H1 (cell line): ENCODE data around the gene ABCG1. TPM values are rescaled to one million over a fixed set of nuclear protein-coding genes. Genes with fewer than 3 reads are reported as not detected.

Experiments used
- CHD1 ChIP-seq: IDR thresholded peaks from 2 replicates; pipeline ENCODE4 v1.6.1; 2012; ENCODE audit warnings: low read depth, low read length, improper control_type of control experiment
- HDAC2 ChIP-seq, 2 experiments: fragments of 300-600 bp in 1 of 2; sonication (generic) in 1 of 2; IDR thresholded peaks; 2 replicates each; pipeline ENCODE4 v1.6.1; 2011 to 2012; ENCODE audit warnings: low read depth in 2 of 2, low read length in 2 of 2, mild to moderate bottlenecking in 2 of 2, moderate library complexity in 2 of 2, borderline replicate concordance in 1 of 2, inconsistent platforms in 1 of 2
- PHF8 ChIP-seq: fragments of 200-600 bp; sonication (generic); conservative IDR thresholded peaks from 2 replicates; pipeline ENCODE4 v1.7.1; 2012; ENCODE audit warnings: low read depth, mild to moderate bottlenecking, inconsistent platforms, low read length, moderate library complexity
- POLR2A ChIP-seq, 2 experiments: IDR thresholded peaks; 1 replicate in 1 of 2; 2 replicates in 1 of 2; pipeline ENCODE4 v1.6.1; 2011; ENCODE audit warnings: low read depth in 2 of 2, low read length in 2 of 2, mild to moderate bottlenecking in 2 of 2; ENCODE audit errors: control extremely low read depth in 1 of 2
- POLR2AphosphoS5 ChIP-seq: IDR thresholded peaks from 2 replicates; pipeline ENCODE4 v1.6.1; 2011; ENCODE audit warnings: low read depth, low read length
- SAP30 ChIP-seq: fragments of 300-600 bp; sonication (generic); IDR thresholded peaks from 2 replicates; pipeline ENCODE4 v1.7.1; 2012; ENCODE audit warnings: low read length, moderate library complexity, mild to moderate bottlenecking, inconsistent platforms; ENCODE audit not compliant: insufficient read depth, insufficient replicate concordance
- SRF ChIP-seq: IDR thresholded peaks from 2 replicates; pipeline ENCODE4 v1.6.1; 2011; ENCODE audit warnings: mild to moderate bottlenecking, low read depth, low read length, moderate library complexity
- YY1 ChIP-seq: IDR thresholded peaks from 2 replicates; pipeline ENCODE4 v1.6.1; 2011; ENCODE audit warnings: low read depth, mild to moderate bottlenecking, low read length
- ZNF274 ChIP-seq: IDR thresholded peaks from 2 replicates; pipeline ENCODE4 v1.7.0; 2012; ENCODE audit warnings: low read length, borderline replicate concordance; ENCODE audit errors: extremely low read depth
- polyA plus RNA-seq, 7 experiments: library from polyadenylated mRNA; depleted of rRNA in 3 of 7; stranded (reverse) in 5 of 7; unstranded in 2 of 7; fragments of >200 nt in 5 of 7; fragments of 200-250 nt in 2 of 7; gene quantifications; 1 replicate in 5 of 7; 2 replicates in 1 of 7; 4 replicates in 1 of 7; pipeline versions ENCODE4 v1.2.1 to v1.2.3, GENCODE V29; 2011 to 2013; ENCODE audit warnings: missing spikeins in 2 of 7, mixed read lengths in 2 of 7
- total RNA-seq: library from RNA; stranded (reverse); fragmentation: NEBNext Ultra II Directional; extraction: Animal tissue kit (Norgen Biotek cat#: 25700); gene quantifications from 2 replicates; pipeline ENCODE4 v1.2.1, GENCODE V29; 2021
- TF ChIP-seq, protein P1 (sequence below): fragments of 300-600 bp; sonication (generic); IDR thresholded peaks from 2 replicates; pipeline ENCODE4 v1.7.1; 2012; ENCODE audit warnings: low read length, moderate library complexity, mild to moderate bottlenecking, inconsistent platforms; ENCODE audit not compliant: insufficient replicate concordance
- TF ChIP-seq, protein P2 (sequence below): IDR thresholded peaks from 2 replicates; pipeline ENCODE4 v1.6.1; 2011; ENCODE audit warnings: low read length, improper control_type of control experiment

Gene ABCG1
- total and polyA plus RNA-seq, 2 of the 8 experiments (the other 6 are each of a cell fraction or from before 2014, with no cell fraction given): 2.1 to 4.0 TPM

GRCh38 chr21:42336054-42336453, 117.1 kb downstream of the ABCG1 start (continued):
- TF ChIP-seq, protein P1, sequence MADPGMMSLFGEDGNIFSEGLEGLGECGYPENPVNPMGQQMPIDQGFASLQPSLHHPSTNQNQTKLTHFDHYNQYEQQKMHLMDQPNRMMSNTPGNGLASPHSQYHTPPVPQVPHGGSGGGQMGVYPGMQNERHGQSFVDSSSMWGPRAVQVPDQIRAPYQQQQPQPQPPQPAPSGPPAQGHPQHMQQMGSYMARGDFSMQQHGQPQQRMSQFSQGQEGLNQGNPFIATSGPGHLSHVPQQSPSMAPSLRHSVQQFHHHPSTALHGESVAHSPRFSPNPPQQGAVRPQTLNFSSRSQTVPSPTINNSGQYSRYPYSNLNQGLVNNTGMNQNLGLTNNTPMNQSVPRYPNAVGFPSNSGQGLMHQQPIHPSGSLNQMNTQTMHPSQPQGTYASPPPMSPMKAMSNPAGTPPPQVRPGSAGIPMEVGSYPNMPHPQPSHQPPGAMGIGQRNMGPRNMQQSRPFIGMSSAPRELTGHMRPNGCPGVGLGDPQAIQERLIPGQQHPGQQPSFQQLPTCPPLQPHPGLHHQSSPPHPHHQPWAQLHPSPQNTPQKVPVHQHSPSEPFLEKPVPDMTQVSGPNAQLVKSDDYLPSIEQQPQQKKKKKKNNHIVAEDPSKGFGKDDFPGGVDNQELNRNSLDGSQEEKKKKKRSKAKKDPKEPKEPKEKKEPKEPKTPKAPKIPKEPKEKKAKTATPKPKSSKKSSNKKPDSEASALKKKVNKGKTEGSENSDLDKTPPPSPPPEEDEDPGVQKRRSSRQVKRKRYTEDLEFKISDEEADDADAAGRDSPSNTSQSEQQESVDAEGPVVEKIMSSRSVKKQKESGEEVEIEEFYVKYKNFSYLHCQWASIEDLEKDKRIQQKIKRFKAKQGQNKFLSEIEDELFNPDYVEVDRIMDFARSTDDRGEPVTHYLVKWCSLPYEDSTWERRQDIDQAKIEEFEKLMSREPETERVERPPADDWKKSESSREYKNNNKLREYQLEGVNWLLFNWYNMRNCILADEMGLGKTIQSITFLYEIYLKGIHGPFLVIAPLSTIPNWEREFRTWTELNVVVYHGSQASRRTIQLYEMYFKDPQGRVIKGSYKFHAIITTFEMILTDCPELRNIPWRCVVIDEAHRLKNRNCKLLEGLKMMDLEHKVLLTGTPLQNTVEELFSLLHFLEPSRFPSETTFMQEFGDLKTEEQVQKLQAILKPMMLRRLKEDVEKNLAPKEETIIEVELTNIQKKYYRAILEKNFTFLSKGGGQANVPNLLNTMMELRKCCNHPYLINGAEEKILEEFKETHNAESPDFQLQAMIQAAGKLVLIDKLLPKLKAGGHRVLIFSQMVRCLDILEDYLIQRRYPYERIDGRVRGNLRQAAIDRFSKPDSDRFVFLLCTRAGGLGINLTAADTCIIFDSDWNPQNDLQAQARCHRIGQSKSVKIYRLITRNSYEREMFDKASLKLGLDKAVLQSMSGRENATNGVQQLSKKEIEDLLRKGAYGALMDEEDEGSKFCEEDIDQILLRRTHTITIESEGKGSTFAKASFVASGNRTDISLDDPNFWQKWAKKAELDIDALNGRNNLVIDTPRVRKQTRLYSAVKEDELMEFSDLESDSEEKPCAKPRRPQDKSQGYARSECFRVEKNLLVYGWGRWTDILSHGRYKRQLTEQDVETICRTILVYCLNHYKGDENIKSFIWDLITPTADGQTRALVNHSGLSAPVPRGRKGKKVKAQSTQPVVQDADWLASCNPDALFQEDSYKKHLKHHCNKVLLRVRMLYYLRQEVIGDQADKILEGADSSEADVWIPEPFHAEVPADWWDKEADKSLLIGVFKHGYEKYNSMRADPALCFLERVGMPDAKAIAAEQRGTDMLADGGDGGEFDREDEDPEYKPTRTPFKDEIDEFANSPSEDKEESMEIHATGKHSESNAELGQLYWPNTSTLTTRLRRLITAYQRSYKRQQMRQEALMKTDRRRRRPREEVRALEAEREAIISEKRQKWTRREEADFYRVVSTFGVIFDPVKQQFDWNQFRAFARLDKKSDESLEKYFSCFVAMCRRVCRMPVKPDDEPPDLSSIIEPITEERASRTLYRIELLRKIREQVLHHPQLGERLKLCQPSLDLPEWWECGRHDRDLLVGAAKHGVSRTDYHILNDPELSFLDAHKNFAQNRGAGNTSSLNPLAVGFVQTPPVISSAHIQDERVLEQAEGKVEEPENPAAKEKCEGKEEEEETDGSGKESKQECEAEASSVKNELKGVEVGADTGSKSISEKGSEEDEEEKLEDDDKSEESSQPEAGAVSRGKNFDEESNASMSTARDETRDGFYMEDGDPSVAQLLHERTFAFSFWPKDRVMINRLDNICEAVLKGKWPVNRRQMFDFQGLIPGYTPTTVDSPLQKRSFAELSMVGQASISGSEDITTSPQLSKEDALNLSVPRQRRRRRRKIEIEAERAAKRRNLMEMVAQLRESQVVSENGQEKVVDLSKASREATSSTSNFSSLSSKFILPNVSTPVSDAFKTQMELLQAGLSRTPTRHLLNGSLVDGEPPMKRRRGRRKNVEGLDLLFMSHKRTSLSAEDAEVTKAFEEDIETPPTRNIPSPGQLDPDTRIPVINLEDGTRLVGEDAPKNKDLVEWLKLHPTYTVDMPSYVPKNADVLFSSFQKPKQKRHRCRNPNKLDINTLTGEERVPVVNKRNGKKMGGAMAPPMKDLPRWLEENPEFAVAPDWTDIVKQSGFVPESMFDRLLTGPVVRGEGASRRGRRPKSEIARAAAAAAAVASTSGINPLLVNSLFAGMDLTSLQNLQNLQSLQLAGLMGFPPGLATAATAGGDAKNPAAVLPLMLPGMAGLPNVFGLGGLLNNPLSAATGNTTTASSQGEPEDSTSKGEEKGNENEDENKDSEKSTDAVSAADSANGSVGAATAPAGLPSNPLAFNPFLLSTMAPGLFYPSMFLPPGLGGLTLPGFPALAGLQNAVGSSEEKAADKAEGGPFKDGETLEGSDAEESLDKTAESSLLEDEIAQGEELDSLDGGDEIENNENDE: no peak
- TF ChIP-seq POLR2AphosphoS5: peak; percentile 52; the same call in 1 of the 2 replicates
- 0 out of 2 replicates have a peak, but pooled peaks have one; percentile 8 for TF ChIP-seq YY1
- TF ChIP-seq POLR2A (IDR thresholded peaks at IDR 0.05; ENCODE audit: control extremely low read depth in 1 of 2, low read depth in 2 of 2, low read length in 2 of 2): peak in 1 of 2 experiments; percentile 62; a peak in 1 of 3 replicates
- no peak for TF ChIP-seq ZNF274
- no peak for TF ChIP-seq HDAC2 (IDR thresholded peaks at IDR 0.05; ENCODE audit: borderline replicate concordance in 1 of 2, low read depth in 2 of 2, low read length in 2 of 2)
- TF ChIP-seq SAP30: no peak
- no peak for TF ChIP-seq PHF8
- TF ChIP-seq SRF: no peak
- TF ChIP-seq, protein P2, sequence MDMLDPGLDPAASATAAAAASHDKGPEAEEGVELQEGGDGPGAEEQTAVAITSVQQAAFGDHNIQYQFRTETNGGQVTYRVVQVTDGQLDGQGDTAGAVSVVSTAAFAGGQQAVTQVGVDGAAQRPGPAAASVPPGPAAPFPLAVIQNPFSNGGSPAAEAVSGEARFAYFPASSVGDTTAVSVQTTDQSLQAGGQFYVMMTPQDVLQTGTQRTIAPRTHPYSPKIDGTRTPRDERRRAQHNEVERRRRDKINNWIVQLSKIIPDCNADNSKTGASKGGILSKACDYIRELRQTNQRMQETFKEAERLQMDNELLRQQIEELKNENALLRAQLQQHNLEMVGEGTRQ: no peak
- TF ChIP-seq CHD1: no peak
